HFFc6 (cell line): ENCODE results near the gene PSME2. TPM values are rescaled to one million over a fixed set of nuclear protein-coding genes. Genes with fewer than 3 reads are reported as not detected.

Experiments
- DNase-seq: peaks from one replicate; pipeline ENCODE4 v3.0.0-alpha.2; 2018
- H3K27ac Mint-ChIP-seq: 2 replicates; pipeline ENCODE4 v1.8.0; 2020; ENCODE audit warnings: mild to moderate bottlenecking, mixed read lengths
- H3K27me3 Mint-ChIP-seq: 2 replicates; pipeline ENCODE4 v1.8.0; 2021; ENCODE audit warnings: mild to moderate bottlenecking, moderate library complexity, mixed read lengths; ENCODE audit not compliant: insufficient read depth
- H3K36me3 Mint-ChIP-seq: 2 replicates; pipeline ENCODE4 v1.8.0; 2021; ENCODE audit warnings: low read depth, mixed read lengths
- H3K4me1 Mint-ChIP-seq: 2 replicates; pipeline ENCODE4 v1.8.0; 2020; ENCODE audit warnings: low read depth, mixed read lengths
- H3K4me3 Mint-ChIP-seq: 2 replicates; pipeline ENCODE4 v1.8.0; 2020; ENCODE audit warnings: mild to moderate bottlenecking, moderate library complexity, mixed read lengths
- H3K9me3 Mint-ChIP-seq: 2 replicates; pipeline ENCODE4 v1.8.0; 2020; ENCODE audit warnings: mild to moderate bottlenecking, mixed read lengths
- CTCF ChIP-seq: fragments of 200-600 bp; sonication (generic); IDR thresholded peaks from 2 replicates; pipeline ENCODE4 v1.5.0; 2021; ENCODE audit warnings: antibody characterized with exemption, mild to moderate bottlenecking
- total RNA-seq, 6 experiments: library from RNA; stranded (reverse); fragmentation: NEBNext Ultra II Directional; extraction: Animal tissue kit (Norgen Biotek cat#: 25700); gene quantifications; 2 replicates in 1 of 6; 3 replicates in 5 of 6; pipeline ENCODE4 v1.2.3, GENCODE V29; 2021

The PSME2 gene
- total RNA-seq, 6 experiments from 2014 or later = 108 to 143 (median 136) TPM

GRCh38 chr14:24145219-24145618 lies 1.2 kb downstream of the PSME2 start:
- H3K27ac Mint-ChIP-seq = peak overlapping the region; percentile 97
- peaks cover 57% of the 10 kb centered on the region for H3K4me1 Mint-ChIP-seq
- H3K36me3 Mint-ChIP-seq = peaks cover 13% of the 10 kb centered on the region
- DNase-seq = no peak
- no peak for TF ChIP-seq CTCF
- H3K27me3 Mint-ChIP-seq = peaks cover 11% of the 10 kb centered on the region
- no peaks in the 10 kb centered on the region for H3K9me3 Mint-ChIP-seq
- peak overlapping the region; percentile 98 for H3K4me3 Mint-ChIP-seq

DNA sequence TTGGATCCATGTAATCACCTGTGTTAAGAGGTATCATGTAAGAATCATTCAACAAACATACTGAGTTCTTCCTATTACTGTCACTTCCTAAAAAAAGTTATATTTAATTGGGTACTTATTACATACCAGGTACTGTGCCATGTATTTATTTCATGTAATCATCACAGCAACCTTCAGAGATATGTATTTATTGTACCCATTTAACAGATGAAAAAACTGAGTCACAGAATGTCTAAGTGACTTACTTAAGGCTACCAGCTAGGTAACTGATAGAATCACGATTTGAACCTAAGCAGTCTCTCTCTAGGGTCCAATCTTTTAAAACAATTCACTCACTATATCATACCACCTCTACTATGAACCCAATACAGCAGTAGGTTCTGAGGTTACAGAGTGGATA lies 2.0 kb downstream of the PSME2 start:
- Mint-ChIP-seq H3K4me3 (peak overlapping the region; percentile 50; the same call in 1 of the 2 replicates), H3K36me3 (peaks cover 18% of the 10 kb centered on the region), H3K27me3 (peaks cover 11% of the 10 kb centered on the region), H3K27ac (peak overlapping the region; percentile 55; the same call in 1 of the 2 replicates), H3K9me3 (no peaks in the 10 kb centered on the region), H3K4me1 (peaks cover 65% of the 10 kb centered on the region)
- no peak for DNase-seq
- TF ChIP-seq CTCF = no peak

DNA sequence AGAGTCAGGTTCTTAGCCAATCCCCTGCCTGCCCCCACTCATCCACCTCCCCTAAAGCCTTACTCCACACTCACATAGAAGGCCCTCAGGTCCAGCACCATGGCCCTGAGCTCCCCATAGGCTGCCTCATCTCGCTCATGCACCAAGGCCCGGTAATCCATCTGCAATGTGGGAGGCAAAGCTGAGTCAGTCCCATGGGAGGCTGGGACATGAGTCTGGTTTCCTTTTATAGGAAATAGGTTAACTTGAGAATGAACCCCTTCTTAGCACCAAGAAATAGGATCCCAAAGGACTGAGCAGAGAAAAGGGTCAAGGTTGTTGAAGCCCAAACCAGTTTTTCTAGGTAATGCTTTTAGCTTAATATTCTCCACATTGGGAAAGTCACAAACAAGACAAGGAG lies 2.9 kb downstream of the PSME2 start:
- no peaks in the 10 kb centered on the region for H3K9me3 Mint-ChIP-seq
- TF ChIP-seq CTCF = no peak
- peaks cover 27% of the 10 kb centered on the region for H3K36me3 Mint-ChIP-seq
- DNase-seq = peak; percentile 21
- H3K4me1 Mint-ChIP-seq = peaks cover 65% of the 10 kb centered on the region
- no peak overlapping the region for H3K4me3 Mint-ChIP-seq
- peak overlapping the region; percentile 61 for H3K27ac Mint-ChIP-seq
- H3K27me3 Mint-ChIP-seq = peaks cover 13% of the 10 kb centered on the region

DNA sequence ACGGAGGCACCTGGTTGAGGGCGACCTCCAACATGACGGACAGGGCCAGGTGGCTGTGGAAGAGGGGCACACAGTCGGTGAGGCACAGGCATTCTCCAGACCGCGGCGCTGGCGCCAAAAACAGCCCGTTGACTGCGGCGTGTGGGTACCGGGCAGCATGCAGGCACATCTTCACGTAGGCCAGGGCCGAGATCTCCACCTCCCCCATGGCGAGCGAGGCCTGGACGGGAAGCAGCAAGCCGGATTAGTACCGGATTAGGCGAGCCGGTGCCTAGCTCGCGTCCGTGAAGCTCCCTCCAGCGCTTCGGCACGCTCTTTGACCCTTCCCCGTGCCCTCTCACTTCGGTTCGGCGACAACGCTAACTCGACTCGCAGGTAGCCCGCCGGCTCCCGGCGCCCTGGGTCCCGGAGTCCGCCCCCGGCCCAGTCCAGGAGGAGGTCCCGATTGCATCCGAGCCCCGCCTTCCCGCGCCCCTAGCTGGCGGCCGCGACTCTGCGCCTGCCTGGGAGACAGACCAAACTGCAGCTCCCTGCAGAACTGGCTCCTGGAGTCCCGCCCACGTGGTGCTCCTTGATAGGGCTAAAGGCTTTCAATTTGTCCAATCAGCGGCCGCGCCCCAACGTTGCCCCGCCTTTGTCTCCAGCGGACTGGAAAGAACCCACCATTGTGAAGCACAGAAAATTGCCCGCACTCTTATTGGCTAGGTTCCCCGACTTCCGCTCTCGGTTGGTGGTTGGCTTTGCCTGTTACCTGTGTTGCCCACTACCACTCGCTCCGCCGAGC lies 5.1 kb downstream of the PSME2 start, which contains the start of gene EMC9:
EMC9 (minus strand) TSS at position 495 of the 784 bp plus-strand sequence; CDS start at position 208, 287 bp downstream.
- Mint-ChIP-seq H3K27ac (peak within 1 kb of the TSS; percentile 87), H3K4me3 (peak within 1 kb of the TSS; percentile 95), H3K9me3 (no peaks in the 10 kb centered on the region), H3K36me3 (peaks cover 42% of the 10 kb centered on the region), H3K4me1 (peaks cover 75% of the 10 kb centered on the region), H3K27me3 (peaks cover 10% of the 10 kb centered on the region)
- DNase-seq = peak; percentile 99
- TF ChIP-seq CTCF = peak; percentile 67

- H3K27ac Mint-ChIP-seq = no peak overlapping the region; the same call in 1 of the 2 replicates
- no peak; the same call in 1 of the 2 replicates for TF ChIP-seq CTCF
- no peak for DNase-seq
- no peaks in the 10 kb centered on the region for H3K9me3 Mint-ChIP-seq
- peaks cover 64% of the 10 kb centered on the region for H3K4me1 Mint-ChIP-seq
- peak overlapping the region; percentile 95 for H3K4me3 Mint-ChIP-seq
- peaks cover 40% of the 10 kb centered on the region for H3K36me3 Mint-ChIP-seq
- peaks cover 6% of the 10 kb centered on the region for H3K27me3 Mint-ChIP-seq
Measured at GRCh38 chr14:24139272-24139934, 7.0 kb downstream of the PSME2 start.
